VCaP (cell line): ENCODE results near the gene PRDM16.

Experiments used
- H3K27ac ChIP-seq: fragments of 450-650 bp; 2 replicates; pipeline ENCODE4 v1.5.1; 2017
- TF ChIP-seq, protein P1 (sequence below): fragments of 450-650 bp; conservative IDR thresholded peaks from 2 replicates; pipeline ENCODE4 v1.5.1; 2017; ENCODE audit warnings: mild to moderate bottlenecking, moderate library complexity

Gene PRDM16

DNA sequence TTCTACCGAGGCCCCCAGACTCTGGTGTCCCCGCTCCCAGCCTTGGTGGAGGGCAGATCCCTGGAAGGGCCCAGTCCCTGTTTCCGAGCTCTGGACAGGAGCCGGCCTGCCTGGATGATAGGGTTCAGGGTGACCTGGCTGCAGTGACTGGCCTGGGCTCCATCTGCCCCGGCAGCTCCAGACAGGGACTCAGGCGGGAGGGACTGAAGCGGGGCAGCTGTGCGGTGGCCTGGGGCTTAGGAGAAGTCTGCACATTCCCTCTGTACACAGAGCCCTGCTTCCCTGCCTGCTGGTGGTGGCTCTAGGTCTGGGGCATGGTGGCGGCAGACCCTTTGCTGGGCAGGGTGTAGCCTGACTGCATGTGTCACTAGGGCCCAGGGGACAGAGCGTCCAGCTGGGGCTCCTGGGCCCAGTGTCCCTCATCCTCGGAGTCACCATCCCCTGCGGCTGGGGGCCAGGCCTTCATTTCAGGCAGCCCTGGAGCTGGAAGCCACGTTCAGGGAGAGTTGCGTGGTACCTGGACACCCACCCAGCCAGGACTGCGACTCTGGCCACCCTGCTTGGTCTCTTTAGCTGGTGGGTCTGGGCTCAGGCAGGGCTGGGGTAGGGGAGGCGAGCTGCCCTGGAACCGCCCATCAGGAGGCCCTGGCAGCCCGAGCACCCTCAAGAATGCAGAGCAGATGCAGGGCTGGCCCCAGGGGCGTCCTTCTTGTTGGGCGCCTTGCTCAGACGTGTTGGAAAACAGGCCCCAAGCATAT lies 395.1 kb downstream of the PRDM16 start:
- no peak overlapping the region for H3K27ac ChIP-seq
- TF ChIP-seq, protein P1, sequence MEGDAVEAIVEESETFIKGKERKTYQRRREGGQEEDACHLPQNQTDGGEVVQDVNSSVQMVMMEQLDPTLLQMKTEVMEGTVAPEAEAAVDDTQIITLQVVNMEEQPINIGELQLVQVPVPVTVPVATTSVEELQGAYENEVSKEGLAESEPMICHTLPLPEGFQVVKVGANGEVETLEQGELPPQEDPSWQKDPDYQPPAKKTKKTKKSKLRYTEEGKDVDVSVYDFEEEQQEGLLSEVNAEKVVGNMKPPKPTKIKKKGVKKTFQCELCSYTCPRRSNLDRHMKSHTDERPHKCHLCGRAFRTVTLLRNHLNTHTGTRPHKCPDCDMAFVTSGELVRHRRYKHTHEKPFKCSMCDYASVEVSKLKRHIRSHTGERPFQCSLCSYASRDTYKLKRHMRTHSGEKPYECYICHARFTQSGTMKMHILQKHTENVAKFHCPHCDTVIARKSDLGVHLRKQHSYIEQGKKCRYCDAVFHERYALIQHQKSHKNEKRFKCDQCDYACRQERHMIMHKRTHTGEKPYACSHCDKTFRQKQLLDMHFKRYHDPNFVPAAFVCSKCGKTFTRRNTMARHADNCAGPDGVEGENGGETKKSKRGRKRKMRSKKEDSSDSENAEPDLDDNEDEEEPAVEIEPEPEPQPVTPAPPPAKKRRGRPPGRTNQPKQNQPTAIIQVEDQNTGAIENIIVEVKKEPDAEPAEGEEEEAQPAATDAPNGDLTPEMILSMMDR = no peak

DNA sequence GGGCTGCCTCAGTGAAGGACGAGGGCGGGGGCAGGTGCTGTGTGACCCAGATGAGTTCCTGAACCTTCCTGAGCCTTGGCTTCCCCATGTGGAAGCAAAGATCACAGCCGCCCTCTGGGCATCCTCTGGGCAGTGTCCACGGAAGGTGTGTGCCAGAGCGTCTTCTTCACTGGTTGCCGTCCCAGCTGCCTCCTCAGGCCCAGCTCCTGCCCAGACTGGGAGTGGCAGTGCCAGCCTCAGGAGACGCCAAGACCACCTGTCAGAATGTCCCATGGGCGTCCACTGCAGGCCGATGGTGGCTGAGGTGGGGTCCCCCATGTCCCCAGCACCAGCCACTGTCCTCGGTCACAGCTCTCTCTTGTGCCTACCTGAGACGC lies 395.6 kb downstream of the PRDM16 start:
- no peak overlapping the region for H3K27ac ChIP-seq
- TF ChIP-seq, protein P1 = no peak

DNA sequence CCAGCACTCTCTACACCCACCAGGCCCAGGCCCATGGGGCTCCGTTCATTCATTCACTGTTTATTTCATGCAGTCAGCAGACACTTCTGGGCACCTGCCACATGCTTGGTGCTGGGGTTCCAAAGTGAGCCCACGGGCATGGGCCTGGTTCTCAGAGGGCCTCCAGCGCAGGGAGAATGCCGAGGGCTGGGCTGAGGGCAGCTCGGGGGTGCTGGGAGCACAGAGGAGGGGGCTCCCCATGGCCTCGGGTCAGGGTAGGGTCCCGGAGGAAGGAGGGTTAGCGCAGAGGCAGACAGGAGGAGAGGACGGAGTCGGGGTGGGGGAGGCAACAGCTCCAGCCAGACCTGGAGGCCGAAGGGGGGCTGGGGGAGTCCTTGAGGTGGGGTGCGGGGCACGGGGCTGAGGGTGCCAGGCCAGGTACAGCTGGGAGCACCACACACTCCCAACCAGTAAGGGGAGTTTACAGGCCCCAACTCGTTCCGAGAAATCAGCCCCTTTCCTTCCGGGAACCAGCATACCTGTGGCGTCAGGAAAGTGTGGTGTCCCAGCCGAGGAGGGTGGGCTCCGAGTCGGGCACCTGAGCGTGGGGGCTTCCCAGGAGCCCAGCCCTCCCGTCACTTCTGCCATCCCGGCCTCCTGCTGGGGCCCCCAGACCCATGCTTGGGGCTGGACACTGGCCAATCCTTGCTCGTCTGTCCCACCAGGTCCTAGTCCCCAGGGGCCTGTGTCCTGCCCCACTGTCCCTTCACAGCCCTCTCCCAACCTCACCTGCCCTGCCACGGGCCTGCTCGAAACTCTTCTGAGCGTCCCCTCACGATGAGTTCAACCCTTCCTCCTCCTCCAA lies 396.3 kb downstream of the PRDM16 start:
- TF ChIP-seq, protein P1 = no peak
- H3K27ac ChIP-seq = no peak overlapping the region

DNA sequence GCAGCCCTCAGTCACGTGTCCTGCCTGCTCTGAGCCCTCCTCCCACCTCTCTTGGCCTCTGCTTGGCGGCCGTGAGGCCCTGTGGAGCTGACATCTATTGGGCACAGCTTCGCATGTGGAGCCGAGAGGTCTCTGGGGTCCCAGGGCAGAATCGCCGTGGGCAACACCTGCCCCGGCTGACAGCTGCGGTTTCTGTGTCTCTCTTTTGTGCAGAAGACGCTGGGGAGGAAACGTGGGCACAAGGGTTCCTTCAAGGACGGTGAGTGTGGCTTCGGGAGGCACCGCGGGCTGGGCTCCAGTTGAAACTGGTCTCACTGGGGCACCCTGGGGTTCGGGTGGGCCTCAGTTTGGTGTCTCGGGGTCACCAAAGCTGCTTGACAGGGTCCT lies 396.9 kb downstream of the PRDM16 start:
- H3K27ac ChIP-seq = no peak overlapping the region
- TF ChIP-seq, protein P1 = no peak

DNA sequence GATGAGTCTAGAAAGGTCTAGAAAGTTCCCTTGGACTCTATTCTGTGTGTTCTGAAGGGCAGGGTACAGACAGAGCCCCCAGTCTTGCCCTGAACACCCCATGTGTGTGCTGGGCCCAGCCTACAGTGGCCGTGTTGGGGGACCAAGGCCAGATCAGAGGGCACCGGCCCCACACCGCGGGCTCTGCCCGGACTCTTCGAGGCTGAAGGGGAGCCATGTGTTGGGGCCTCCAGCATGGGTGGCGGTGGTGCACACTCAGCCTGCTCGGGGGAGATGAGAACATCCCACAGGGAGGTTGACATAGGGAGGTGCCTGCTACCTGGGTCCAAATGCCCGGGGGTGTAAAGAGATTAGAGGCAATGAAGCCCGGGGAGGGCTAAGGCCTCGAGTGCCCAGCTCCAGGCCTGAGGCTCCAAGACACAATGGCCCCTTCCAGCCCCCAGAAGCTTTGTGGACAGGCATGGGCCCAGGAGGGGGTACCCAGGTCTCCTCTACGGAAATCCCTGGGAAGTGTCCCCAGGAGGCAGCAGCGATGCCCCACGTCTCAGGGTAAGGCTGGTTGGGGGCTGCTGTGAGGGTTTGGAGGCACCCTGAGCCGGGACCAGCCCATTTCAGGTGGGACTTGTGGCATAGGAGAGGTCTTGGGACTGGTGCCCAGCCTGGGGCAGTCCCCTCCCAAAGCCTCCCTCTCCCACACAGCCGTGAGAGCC lies 397.5 kb downstream of the PRDM16 start:
- H3K27ac ChIP-seq = no peak overlapping the region
- TF ChIP-seq, protein P1 = no peak

DNA sequence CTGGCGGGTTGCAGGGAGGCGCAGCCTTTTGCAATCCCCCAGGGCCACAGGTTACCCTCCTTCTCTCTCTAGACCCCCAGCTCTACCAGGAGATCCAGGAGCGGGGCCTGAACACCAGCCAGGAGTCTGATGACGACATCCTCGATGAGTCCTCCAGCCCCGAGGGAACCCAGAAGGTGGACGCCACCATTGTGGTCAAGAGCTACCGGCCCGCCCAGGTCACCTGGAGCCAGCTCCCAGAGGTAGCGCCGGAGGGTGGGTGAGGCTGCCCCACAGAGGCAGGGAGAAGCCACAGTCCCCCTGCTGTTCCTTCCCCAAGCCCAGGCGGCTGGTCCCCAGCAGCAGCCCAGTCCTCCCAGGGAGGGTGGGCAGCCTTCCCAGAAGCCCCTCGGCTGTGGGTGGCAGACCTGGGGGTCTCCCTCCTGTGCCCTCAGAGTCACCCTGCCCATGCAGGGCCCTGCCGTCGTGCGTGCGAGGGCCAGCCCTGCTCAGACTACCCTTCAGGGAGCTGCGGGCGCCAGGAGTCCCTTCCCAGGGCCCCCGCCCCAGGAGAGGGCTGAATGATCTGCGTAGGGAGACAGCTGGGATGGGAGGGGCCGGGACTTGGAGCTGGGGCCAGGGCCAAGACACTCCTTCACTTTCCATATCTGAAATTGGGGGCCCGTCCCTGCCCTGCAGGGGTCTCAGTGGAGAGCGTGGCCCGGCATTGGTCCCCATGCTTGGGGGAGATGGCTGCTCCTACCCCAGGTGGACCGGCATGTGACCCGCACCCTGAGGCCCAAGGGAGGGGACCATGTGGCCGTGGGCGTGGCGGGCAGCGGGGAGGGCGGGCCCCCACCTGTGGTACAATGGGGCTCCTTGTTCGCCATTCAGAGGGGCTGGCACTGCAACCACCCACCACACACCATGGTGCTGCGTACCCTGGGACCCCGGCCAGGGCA lies 398.4 kb downstream of the PRDM16 start:
- no peak overlapping the region for H3K27ac ChIP-seq

More for the DNA sequence above, 398.4 kb downstream of the PRDM16 start:
- TF ChIP-seq, protein P1 = no peak
